HAP-1 (cell line): ENCODE results near the gene CA12.

ENCODE experiments used
- DNase-seq, 2 experiments: peaks; one replicate each; pipeline ENCODE4 v3.0.0-alpha.2; 2016 to 2020; ENCODE audit warnings: low spot score in 2 of 2
- H3K27me3 ChIP-seq: fragments of 250-450 bp; sonication (Bioruptor Pico); 2 replicates; pipeline ENCODE4 v1.5.1; 2020; ENCODE audit warnings: low read depth, mild to moderate bottlenecking, moderate library complexity
- H3K36me3 ChIP-seq: fragments of 250-450 bp; sonication (Bioruptor Pico); replicated peaks from 2 replicates; pipeline ENCODE4 v1.5.1; 2020; ENCODE audit warnings: mild to moderate bottlenecking
- H3K4me1 ChIP-seq: fragments of 250-450 bp; sonication (Bioruptor Pico); 2 replicates; pipeline ENCODE4 v1.5.1; 2020; ENCODE audit warnings: mild to moderate bottlenecking
- H3K4me3 ChIP-seq: fragments of 250-450 bp; sonication (Bioruptor Pico); 2 replicates; pipeline ENCODE4 v1.5.1; 2020; ENCODE audit warnings: mild to moderate bottlenecking, moderate library complexity
- H3K9me3 ChIP-seq: fragments of 250-450 bp; sonication (Bioruptor Pico); 2 replicates; pipeline ENCODE4 v1.5.1; 2020; ENCODE audit warnings: mild to moderate bottlenecking, moderate library complexity
- in situ Hi-C: fragments of 300-500 bp; cut with MboI; formaldehyde crosslinking; loops from 3 replicates; pipeline ENCODE4 v1.14.3; 2020; ENCODE audit warnings: low sequenced_read_pairs, inconsistent platforms, mixed read lengths

CA12 gene

DNA sequence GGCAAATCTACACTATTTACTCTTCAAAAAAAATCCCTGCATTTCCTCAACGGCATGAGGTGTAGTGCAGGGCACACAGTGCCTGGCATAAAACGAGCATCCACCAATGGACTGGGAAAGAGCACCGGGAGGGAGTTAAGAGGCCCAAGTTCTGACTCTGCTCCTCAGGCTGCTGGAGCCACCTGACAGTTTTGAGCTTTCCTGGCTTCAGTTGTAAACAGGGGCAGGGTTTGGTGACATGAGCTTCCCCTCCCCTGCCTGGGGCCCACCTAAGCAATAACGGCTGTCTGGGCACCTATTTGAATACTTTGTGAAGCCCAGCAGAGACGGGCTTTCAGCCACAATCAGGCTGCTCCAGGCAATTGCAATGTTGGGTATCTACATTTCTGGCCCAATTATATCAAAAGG, 16.4 kb downstream of the CA12 start:
- in situ Hi-C loops, result no loop called here
- no peak overlapping the region for H3K4me3 ChIP-seq
- no peaks in the 10 kb centered on the region for H3K36me3 ChIP-seq
- no peak for DNase-seq
- H3K4me1 ChIP-seq, result peaks cover 15% of the 10 kb centered on the region
- peaks cover 65% of the 10 kb centered on the region for H3K27me3 ChIP-seq
- no peaks in the 10 kb centered on the region for H3K9me3 ChIP-seq

DNA sequence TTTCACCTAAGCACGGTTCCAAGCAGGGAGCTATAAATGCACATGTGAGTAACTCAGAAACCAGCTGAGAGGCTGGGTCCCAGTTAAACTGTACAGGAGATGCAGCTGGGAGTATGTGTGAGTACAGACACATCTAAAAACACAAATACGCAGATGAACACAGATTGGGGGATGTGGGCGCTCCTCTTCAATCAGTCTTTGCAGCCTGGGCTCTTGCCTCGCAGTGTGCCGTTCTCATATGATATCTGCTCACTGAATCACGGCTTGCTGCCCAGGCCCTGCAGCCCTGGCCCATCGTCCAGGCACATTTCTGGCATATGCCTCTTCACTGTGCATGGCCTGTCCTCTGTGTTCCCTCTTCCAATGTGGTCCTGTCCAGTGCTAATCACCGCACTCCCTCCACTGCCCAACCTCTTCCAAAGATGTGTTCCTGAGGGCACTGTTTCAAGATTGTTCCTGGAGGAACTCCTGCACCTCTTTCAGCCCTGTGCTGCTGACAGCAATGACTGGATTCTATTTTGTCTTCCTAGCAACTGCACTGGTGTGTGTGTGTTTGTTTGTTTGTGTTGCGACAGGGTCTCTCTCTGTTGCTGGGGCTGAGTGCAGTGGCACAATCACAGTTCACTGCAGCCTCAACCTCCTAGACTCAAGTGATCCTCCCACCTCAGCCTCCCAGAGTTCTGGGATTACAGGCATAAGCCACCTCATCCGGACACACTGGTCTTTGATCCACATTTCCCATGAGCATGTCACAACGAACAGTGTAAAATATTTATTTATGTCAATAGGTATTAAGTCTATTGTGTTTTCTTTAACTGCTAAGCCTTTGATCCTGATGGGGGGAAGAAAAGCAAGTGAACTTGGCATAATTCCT, 17.0 kb downstream of the CA12 start:
- in situ Hi-C loops, result no loop called here
- Histone ChIP-seq H3K4me3 (no peak overlapping the region), H3K27me3 (peaks cover 72% of the 10 kb centered on the region), H3K36me3 (no peaks in the 10 kb centered on the region), H3K9me3 (no peaks in the 10 kb centered on the region), H3K4me1 (peaks cover 15% of the 10 kb centered on the region)
- DNase-seq, result no peak

DNA sequence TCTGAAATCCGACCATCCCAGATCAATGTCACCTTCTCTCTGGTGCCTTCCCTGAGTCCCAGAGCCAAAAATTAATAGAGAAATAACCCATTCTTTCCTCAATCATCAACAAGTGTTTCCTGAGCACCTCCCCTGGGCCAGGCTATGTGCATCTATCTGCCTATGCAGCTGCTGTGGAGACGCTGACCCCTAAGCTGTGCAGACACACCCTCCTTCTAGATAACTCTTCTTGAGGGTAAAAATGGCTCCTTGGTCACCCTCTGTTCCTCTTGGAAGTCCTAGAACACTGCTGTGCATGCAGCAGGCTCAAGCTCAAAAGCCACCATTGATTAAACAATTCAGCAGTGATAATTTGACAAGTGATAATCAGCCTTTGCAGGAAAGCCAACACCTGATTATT, 18.4 kb downstream of the CA12 start:
- in situ Hi-C loops, result no loop called here
- no peak for DNase-seq
- Histone ChIP-seq H3K4me3 (no peak overlapping the region), H3K9me3 (no peaks in the 10 kb centered on the region), H3K4me1 (peaks cover 15% of the 10 kb centered on the region), H3K27me3 (peaks cover 85% of the 10 kb centered on the region), H3K36me3 (no peaks in the 10 kb centered on the region)

DNA sequence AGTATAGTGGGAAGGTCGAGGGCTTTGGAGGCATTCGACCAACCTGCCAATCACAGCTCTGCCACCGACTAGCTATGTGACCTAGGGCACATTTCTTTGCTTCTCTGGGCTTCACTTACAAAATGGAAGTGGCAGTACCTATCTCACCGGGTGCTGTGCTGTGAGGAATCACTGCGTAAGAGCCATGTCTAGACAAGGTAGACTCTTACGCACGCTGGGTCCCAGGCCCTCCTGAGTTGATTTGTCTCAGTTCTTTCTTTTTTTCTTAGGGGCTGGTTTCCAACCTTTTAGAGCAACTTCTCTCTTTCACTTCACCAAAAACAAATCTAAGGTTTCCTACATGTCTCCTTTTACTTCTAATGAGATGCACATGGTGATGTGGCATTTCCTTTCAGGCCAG, 18.8 kb downstream of the CA12 start:
- H3K9me3 ChIP-seq, result no peaks in the 10 kb centered on the region
- no peak for DNase-seq
- in situ Hi-C loops, result no loop called here
- no peaks in the 10 kb centered on the region for H3K36me3 ChIP-seq
- H3K27me3 ChIP-seq, result peaks cover 84% of the 10 kb centered on the region
- peaks cover 15% of the 10 kb centered on the region for H3K4me1 ChIP-seq
- H3K4me3 ChIP-seq, result no peak overlapping the region

DNA sequence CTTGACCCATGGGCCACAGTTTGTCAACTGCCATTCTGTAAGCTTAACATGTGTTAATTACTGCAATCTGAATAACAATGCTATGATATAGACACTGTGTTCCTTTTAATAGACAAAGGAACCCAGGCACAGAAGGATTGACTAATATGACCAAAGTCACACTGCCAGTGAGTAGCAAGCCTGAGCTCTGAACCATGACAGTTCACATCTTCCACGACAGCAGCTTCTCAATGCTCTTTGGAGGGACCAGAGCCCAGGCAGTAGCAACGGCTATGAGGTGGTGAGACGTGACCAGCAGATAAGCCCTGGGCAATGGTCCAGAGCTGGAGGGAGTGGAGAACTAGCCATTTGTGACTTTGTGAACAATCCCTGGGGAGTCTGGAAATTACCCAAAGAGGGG, 19.4 kb downstream of the CA12 start:
- in situ Hi-C loops, result no loop called here

DNA sequence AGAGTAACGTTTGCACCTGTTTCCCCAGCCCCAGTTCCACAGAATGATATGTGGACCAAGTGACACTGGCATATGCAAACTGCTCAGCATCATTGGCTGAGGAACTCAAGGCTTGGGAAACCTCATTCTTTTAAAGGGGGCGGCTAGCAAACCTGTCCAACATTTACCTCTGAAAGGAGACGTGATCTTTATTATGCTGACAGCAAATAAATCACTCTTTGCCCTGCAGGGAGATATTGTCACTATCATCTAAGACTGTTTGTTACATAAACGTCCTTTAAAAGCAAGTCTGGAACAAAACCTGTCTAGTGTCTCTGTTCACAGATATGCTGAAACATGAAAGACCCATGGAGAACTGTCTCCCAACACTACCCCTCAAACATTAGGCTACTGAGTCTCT, 21.5 kb downstream of the CA12 start:
- in situ Hi-C loops, result no loop called here
- peaks cover 86% of the 10 kb centered on the region for H3K27me3 ChIP-seq
- no peak overlapping the region for H3K4me3 ChIP-seq
- H3K4me1 ChIP-seq, result peaks cover 15% of the 10 kb centered on the region
- no peaks in the 10 kb centered on the region for H3K9me3 ChIP-seq
- DNase-seq, result no peak
- H3K36me3 ChIP-seq, result no peaks in the 10 kb centered on the region

More for the DNA sequence above, 19.4 kb downstream of the CA12 start:
- Histone ChIP-seq H3K4me1 (peaks cover 15% of the 10 kb centered on the region), H3K36me3 (no peaks in the 10 kb centered on the region), H3K4me3 (no peak overlapping the region), H3K27me3 (peaks cover 84% of the 10 kb centered on the region), H3K9me3 (no peaks in the 10 kb centered on the region)
- DNase-seq, result peak; percentile 74 to 98

DNA sequence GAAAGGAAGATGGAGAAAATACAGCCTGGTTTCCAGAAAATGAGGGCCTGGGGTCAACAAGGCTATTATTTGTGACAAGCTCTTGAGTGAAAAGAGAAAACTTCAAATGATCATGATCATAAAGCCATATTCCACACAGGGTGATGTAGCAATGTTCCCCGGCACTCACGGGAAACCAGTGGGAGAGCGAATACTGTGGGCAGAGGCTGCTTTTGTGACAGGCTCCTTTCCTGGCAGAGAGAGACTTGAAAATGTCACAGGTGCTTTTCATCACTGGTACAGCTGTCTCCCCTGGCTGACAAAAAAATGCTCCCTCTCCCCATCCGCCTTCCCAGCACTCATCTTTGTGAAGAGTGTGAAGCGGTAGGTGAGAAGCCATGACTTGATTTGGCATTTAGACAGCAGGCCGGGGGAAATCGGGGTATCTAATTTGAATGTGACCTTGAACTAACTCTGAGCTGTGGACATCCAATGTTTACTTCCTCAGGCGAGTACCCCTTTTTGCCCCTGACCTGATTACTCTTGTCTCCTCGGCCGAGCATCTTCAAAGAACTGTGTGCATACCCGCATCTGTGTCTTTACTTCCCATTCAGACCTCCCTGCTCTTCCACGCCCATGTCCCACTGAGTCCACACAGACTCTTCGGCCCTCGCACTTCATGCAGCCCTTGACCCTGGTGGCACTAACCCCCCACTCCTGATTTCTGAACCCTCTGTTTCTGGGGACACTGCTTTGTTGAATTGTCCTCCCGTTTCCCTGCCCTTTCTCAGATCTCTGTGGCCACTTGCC, 23.2 kb downstream of the CA12 start:
- Histone ChIP-seq H3K36me3 (no peaks in the 10 kb centered on the region), H3K9me3 (no peaks in the 10 kb centered on the region), H3K4me1 (peaks cover 15% of the 10 kb centered on the region), H3K27me3 (peaks cover 88% of the 10 kb centered on the region), H3K4me3 (no peak overlapping the region)
- no peak for DNase-seq
- in situ Hi-C loops, result no loop called here

DNA sequence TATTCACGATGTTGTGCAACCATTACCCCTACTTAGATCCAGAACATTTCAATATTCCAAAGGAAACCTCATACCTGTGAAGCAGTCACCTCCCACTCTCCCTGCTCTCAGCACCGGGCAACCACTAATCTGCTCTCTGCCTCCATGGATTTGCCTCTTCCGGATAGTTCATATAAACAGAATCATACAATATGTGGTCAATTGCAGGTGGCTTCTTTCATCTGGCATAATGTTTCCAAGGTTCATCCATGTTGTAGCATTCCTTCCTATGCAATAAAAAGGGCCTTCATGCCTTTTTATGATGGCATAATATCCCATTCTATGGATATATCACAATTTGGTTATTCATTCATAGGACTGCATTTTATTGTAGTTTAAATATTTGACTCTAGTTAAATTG, 23.9 kb downstream of the CA12 start:
- Histone ChIP-seq H3K36me3 (no peaks in the 10 kb centered on the region), H3K27me3 (peaks cover 88% of the 10 kb centered on the region), H3K4me3 (no peak overlapping the region), H3K9me3 (no peaks in the 10 kb centered on the region), H3K4me1 (peaks cover 15% of the 10 kb centered on the region)
- DNase-seq, result no peak
- in situ Hi-C loops, result no loop called here

DNA sequence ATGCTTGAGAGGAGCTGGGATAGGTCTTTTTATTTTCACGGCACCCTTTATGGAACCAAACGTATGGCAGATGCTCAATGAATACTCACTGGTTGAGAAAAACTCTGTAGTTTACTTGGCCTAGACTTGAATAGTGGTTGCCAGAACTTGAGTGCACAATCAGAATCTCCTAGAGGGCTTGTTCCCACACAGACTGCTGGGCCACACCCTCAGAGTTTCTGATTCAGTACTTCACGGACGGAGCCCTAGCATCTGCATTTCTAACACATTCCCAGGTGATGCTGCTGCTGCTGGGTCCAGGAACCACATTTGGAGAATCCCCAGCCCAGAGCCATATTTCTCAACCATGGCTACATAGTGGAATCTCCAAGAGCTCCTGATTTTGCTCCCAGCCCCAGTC, 24.6 kb downstream of the CA12 start:
- DNase-seq, result no peak
- H3K4me3 ChIP-seq, result no peak overlapping the region
- no peaks in the 10 kb centered on the region for H3K9me3 ChIP-seq
- H3K4me1 ChIP-seq, result peaks cover 9% of the 10 kb centered on the region
- peaks cover 91% of the 10 kb centered on the region for H3K27me3 ChIP-seq
- in situ Hi-C loops, result no loop called here
- no peaks in the 10 kb centered on the region for H3K36me3 ChIP-seq

DNA sequence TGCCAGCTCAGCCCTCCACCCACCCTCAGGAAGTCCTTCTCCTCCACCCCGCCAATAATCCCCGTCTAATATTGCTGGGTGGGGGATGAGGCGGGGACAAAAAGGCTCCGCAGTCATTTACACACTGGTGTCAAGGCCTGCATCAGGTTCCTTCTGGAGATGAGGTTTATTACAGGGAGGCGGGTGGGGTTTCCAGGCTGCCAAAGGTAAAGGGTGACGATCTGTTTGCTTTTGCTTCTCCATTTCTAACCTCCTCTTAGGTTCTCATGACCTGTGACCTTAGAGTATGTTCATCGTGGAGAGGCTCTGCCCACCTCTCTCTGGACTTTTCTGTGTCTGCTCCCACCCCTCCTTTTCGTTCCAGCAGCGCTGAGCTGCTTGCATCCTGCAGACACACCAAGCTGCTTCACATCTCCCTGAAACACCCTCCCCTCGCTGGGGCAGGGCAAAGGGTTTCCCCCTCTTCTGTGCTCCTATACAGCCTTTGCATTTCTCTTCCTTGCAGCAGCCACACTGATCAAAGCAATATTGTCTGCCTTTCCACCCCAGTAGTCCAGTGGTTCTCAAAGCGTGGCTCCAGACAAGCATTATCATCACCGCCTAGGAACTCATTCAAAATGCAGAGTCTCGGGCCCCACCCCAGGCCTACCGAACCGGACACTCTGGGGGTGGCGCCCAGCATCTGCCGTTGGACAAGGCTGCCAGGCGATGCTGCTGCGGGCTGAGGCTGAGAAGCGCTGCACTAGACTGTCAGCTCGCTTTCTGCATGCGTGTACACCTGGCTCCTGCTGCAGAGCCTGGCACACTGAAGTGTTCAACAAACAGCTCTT, 26.6 kb downstream of the CA12 start:
- no peaks in the 10 kb centered on the region for H3K4me1 ChIP-seq
- H3K4me3 ChIP-seq, result no peak overlapping the region
- DNase-seq, result no peak
- H3K27me3 ChIP-seq, result peaks cover 99% of the 10 kb centered on the region
- H3K9me3 ChIP-seq, result no peaks in the 10 kb centered on the region
- in situ Hi-C loops, result no loop called here
- H3K36me3 ChIP-seq, result no peaks in the 10 kb centered on the region

DNA sequence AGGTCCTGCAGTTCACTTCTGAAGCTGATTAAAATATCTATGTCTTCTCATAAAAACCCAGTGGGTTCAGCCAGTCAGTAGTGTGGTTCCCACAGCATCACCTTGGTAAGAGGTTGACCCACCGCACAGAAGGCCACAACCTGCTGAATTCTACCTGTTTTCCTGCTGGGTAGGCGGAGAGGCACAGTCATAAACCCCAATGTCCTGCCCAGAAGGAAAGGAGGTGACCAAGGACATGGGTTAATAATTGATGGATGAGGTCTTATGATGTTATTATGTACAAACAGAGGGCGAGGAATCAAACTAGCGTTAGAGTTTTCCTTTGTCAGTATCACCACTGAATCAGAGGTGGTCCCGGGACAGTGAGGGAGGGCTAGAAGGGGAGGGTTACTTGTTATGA, 27.8 kb downstream of the CA12 start:
- Histone ChIP-seq H3K27me3 (peaks cover 99% of the 10 kb centered on the region), H3K9me3 (no peaks in the 10 kb centered on the region), H3K36me3 (no peaks in the 10 kb centered on the region), H3K4me3 (no peak overlapping the region), H3K4me1 (no peaks in the 10 kb centered on the region)
- in situ Hi-C loops, result no loop called here
- DNase-seq, result no peak

DNA sequence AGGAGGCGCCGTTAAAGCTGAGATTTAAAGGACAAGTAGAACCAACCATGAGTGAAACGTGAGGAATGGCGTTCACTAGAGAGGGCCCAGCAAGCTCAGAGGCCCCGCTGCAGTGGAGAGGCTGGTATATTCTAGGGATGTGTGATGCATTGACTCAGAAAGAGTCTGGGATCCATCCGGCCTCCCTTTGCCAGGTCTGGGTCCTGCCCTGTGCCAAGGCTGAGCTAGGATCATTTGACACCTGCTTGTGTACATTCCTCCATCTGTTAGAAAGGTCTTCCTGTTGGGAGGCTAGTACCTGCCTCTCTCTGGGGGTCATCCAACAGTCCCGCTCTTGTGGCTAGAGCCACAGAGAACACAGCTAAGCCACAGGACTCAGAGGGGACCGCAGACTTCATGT, 28.4 kb downstream of the CA12 start:
- Histone ChIP-seq H3K4me3 (no peak overlapping the region), H3K27me3 (peaks cover 99% of the 10 kb centered on the region), H3K36me3 (no peaks in the 10 kb centered on the region), H3K9me3 (no peaks in the 10 kb centered on the region), H3K4me1 (no peaks in the 10 kb centered on the region)
- in situ Hi-C loops, result no loop called here
- no peak for DNase-seq

DNA sequence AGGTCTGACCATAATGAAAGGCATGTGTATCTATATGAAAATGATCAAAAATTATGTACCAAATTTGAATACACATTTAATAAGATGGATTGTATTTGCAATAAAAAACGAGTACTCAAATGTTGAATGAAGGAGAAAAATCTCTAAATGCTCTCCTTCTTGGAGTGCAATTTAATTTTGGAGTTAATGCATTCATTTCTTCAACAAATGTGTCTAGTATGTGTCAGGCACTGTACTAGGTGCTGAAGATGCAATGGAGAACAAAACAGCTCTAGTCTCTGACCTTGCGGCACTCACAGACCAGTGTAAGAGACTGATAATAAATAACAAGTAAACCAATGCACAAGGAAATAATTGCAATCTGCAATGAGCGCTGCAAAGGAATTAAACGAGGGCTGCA, 28.8 kb downstream of the CA12 start:
- in situ Hi-C loops, result no loop called here
- no peaks in the 10 kb centered on the region for H3K9me3 ChIP-seq

More for the DNA sequence above, 28.8 kb downstream of the CA12 start:
- H3K4me3 ChIP-seq, result no peak overlapping the region
- no peaks in the 10 kb centered on the region for H3K36me3 ChIP-seq
- no peak for DNase-seq
- H3K27me3 ChIP-seq, result peaks cover 100% of the 10 kb centered on the region
- H3K4me1 ChIP-seq, result no peaks in the 10 kb centered on the region
